UCSD-AML1 (cell line): ENCODE data around the gene SPINK9.
"Not testable (repeated sequence)": the region's sequence is repeated elsewhere in the genome, so short reads cannot be mapped to it uniquely, and the experiment has no call there.

Experiments
- DNase-seq: peaks from one replicate; lab custom pipeline; 2025; ENCODE audit not compliant: unreplicated experiment; lab: John Stamatoyannopoulos, UW

The SPINK9 gene, protein sequence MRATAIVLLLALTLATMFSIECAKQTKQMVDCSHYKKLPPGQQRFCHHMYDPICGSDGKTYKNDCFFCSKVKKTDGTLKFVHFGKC

DNA sequence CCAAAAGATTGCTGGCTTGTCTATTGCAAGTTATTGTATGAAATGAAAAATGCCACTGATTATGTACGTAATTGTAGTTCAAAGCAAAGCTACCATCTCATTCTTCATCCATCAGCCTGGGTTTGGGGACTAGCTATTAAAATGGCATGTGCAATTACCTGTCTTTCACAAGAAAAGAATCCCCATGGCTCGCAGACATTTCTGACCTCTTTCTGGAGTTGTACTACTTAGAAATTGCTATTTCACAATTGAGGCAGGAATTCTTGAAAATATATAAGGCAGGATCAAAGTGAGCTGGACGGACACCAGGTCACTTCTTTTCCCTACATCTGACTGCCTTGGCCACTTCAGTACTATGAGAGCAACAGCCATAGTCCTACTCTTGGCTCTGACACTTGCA lies at the start of gene SPINK9:
SPINK9 (plus strand) TSS at position 301 of the 400 bp plus-strand sequence; CDS start at position 356, 55 bp downstream.
- no peak for DNase-seq

DNA sequence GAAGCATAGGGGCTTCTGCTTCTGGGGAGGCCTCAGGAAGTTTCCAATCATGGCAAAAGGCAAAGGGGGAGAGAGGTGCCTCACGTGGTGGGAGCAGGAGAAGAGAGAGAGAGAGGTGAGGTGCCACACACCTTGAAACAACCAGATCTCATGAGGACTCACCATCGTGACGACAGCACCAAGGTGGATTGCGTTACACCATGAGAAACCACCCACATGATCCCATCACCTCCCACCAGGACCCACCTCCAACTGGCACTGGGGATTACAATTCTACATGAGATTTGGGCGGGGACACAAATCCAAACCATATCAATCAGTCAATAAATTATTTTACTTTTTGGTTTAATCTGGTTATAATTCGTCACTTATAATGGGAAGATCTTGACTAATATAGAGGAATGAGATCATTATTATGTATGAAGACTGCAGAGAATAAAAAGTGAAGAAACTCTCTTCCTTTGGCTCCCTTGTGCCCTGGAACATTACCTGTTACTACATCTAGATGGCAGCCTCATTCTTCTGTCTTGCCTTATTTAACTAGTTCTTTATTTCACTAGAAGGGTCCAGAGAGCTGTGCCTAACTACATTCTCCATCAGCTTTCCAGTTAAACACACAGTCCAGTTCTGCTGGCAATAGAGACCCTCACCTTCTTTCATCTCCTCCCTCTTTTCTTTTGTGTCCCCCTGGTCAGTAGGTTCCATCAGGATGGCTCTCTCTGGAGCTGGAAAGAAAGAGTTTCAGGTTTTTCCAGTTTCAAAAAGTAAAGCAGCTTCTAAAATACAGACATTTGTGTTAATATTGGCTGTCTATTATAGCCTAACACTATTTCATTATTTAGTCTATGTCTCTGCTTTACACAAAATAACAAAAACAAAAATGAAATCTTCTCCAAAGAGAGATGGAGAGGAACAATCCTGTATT lies 44.8 kb upstream of the SPINK9 start:
- no peak for DNase-seq

DNA sequence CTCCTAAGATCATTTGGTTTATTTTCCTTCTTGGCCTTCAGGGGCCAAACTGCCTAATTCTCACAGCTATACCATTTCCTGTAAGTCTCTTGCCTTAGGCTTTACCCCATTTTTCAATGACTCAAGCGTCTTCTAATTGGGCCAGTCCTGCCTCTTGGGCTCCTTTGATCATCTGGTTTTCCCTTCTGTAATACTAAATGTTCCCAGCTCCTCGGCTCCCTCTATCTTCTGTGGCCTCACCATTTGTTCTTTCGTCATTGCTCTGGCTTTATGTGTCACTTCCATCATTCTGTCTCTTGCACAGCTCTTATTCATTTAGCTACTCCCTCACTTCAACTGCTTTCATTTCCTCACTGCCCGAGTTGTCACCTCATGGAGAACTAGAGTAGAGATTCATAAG lies 37.6 kb upstream of the SPINK9 start:
- DNase-seq, result no peak

DNA sequence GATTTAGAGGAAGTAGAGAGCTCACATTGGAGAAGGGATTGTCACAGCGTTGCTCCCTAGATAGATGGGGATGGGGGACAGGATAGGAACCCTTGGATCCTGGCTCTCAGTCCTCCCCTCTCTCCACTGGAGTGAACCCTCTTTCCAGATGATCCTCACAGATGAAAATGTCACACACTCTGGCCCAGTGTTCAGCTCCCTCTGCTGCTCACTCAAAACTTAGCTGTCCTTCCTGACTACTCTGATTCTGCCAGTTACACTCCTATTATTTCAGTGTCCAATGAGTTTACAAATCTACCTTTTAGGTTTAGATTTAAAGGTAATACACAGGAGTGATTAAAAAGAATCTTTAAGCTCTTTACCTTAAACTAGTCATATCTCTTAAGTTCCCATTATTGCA lies 28.9 kb upstream of the SPINK9 start:
- DNase-seq, result no peak

DNA sequence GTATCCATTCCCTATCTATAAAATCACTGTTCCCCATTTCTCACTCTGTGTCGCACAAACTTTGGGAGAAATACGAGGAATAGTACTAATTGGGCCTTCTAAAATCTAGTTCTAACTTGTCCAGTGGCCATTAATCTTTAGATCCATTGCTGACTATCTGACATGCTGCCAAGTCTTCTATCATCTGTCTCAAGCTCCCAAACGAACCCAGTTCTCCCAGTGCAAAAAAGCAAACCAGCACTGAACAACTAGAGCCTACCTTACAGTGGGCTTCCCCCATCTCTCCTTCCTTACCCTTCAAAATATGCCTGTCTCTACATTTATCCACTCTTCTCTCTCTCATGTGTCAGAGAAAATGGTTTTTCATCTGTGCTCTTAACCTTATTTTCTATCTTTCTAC lies 26.3 kb upstream of the SPINK9 start:
- DNase-seq, result no peak

DNA sequence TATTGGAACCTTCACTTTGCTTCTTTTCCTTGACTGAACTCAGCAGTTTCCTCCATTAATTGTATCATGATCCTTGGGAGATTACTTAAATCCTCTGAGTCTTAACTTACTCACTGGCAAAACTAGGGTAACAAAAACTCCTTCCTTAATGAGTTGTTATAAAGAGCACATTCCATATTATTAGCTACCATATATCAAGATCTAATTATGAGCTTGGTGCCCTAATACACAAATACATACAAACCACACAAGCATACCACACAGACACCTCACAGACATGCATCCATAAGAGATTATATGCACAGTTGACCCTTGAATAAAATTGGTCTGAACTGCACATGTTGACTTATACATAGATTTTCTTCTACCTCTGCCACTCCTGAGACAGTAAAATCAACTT lies 25.6 kb upstream of the SPINK9 start:
- no peak for DNase-seq

DNA sequence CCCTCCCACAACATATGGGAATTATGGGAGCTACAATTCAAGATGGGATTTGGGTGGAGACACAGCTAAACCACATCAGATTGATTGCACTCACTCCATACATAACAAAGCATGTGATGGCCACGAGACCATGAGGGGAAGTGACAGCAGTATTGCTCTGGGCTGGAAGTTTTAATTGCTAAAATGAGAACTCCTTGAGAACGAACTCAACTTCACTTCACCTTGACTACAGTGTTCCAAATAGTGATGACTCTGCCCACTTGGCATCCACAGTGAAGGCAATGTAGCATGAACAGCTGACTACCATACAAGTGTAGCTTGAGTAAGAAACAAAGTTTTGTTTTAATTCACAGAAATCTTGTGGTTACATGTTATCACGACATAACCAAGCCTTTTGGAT lies 23.9 kb upstream of the SPINK9 start:
- DNase-seq, result no peak

DNA sequence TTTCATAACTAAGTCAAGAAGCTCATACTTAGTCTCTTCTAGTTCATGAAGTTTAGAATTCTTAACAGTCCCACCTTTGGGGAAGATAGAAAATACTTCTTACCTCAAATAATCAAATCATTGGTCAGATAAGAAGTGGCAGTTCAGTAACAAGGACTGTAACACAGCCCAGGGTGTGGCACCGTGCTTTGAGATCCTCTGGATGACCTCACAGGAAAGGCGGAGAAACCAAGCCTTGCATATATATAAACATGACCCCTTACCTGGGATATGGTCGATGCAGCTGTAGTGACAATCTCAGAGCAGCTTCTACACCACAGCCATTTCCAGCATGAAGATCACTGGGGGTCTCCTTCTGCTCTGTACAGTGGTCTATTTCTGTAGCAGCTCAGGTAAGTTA lies 23.2 kb upstream of the SPINK9 start, which contains the start of gene SPINK7:
SPINK7 (plus strand) TSS at position 271 of the 400 bp plus-strand sequence; CDS start at position 332, 61 bp downstream.
- DNase-seq, result no peak

DNA sequence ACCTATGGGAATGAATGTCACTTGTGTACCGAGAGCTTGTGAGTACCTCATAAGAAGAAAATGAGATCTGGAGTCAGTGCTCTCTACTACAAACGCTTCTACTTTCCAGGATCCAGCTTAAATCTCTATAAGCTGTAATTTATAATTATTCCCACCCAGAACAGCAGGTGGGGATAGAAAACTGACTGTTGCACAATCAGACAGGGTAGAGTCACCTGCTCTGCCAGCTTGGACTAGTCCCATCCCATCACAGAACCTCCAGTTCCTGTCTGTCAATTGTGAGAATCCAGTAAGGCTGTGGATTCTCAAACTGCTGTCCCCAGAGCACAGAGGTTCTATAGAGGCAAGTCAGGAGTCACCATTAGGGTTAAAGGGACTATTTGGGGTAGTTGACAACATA lies 21.2 kb upstream of the SPINK9 start:
- DNase-seq, result no peak

DNA sequence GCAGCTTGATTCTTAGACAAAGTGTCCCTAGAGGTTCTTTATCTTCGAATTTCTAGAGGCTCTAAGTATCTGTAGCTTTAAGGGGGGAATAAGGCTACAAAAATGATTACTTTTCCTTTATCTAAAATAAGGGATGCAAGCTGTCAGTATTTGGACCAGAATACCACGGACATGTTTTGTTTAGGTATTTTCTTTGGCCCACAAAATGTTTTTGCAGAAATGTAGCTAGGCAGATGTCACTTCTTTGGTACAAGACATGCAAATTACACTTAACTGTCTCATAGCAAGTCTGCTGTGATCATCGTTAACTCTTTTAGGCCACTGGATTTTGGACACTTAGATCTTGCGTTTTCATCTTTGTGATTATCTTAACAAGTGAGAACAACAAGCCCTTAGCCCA lies 20.6 kb upstream of the SPINK9 start:
- no peak for DNase-seq

DNA sequence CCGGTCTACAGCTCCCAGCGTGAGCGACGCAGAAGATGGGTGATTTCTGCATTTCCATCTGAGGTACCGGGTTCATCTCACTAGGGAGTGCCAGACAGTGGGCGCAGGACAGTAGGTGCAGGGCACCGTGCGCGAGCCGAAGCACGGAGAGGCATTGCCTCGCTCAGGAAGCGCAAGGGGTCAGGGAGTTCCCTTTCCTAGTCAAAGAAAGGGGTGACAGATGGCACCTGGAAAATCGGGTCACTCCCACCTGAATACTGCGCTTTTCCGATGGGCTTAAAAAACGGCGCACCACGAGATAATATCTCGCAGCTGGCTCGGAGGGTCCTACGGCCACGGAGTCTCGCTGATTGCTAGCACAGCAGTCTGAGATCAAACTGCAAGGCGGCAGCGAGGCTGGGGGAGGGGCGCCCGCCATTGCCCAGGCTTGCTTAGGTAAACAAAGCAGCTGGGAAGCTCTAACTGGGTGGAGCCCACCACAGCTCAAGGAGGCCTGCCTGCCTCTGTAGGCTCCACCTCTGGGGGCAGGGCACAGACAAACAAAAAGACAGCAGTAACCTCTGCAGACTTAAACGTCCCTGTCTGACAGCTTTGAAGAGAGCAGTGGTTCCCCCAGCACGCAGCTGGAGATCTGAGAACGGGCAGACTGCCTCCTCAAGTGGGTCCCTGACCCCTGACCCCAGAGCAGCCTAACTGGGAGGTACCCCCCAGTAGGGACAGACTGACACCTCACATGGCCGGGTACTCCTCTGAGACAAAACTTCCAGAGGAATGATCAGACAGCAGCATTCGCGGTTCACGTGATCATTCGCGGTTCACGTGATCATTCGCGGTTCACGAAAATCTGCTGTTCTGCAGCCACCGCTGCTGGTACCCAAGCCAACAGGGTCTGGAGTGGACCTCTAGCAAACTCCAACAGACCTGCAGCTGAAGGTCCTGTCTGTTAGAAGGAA lies 15.1 kb upstream of the SPINK9 start:
- DNase-seq, result not testable (repeated sequence)

DNA sequence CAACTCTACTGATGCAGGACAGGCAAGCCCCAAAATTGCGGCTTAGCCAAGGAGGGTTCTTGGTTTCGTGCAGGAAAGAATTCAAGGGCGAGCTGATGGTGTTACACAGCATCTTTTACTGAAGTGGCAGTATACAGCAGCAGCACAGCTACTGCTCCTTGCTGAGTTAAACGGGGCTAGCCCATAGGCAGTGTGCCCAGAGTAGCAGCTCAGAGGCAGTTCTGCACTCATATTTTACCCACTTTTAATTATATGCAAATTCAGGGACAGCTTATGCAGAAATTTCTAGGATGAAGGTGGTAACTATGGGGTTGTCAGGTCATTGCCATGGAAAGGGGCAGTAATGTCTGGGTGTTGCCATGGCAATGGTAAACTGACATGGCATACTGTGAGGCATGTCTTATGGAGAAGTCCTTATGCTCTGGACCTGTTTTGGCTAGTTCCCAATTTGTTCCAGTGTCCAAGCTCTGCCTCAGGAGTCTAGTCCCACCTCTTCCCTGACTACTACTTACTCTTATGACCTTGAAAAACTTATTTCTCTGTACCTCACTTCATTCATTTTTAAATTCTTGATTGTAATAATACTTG lies 2.0 kb upstream of the SPINK9 start:
- no peak for DNase-seq

DNA sequence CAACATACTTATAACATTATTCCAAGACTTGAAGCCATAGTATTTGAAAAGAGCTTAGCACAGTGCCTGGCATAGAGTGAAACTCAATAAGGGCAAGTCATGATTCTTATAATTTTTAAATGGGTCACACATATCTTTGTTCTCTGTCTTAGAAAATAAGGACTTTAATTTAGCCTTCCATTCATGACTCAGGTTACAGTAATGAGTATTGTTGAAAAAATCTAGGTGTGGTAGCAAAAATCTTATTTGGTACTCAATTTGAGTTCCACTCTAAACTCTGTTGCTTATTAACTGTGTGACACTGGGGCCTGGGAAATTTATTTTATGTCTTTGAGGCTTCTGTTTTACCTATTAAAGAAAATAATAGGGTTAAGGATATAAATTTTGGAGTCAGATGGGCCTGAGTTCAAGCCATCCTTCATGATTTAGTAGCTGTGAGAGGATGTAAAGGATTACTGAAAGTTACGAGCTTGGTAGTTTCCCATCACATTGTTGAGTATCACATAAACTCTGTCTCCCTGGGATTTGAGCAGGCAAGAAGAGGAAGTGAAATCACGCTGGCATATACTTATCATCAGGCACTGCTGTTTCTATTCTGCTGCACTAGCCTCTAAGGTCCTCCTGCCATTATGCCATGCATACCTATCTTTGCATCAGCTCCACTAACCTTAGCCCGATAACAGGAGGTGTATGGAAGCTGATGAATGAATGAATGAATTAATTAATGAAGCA lies 1.5 kb downstream of the SPINK9 start:
- no peak for DNase-seq

DNA sequence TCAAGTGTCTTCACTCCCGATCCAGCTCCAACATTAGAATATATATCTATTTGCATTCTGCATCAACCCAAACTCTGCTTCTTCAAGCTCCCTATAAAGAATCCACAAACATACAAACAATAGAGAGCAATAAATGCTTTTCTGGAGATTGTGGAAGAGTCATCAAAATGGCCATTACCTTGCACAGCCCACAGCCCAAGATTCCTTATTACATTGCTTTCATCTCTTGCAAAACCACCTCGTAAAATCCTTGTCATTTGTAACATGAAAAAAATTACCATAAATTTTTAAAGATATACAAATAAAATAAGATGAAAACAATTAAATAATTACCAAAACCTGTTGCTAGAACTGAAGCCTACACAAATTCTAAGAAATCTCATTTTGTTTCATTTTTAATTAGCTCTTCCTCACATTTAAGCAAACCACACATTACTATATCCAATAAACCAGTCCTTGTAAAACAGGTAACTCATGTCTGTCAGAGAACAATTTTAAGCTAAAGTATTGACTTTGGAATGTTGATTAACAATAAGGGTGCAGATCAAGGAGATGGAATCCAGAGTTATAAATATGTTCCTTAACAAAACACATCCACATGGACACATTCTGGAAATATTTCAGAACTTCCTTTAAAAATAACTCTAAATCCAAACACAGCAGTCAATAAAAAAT lies 7.1 kb downstream of the SPINK9 start:
- no peak for DNase-seq

DNA sequence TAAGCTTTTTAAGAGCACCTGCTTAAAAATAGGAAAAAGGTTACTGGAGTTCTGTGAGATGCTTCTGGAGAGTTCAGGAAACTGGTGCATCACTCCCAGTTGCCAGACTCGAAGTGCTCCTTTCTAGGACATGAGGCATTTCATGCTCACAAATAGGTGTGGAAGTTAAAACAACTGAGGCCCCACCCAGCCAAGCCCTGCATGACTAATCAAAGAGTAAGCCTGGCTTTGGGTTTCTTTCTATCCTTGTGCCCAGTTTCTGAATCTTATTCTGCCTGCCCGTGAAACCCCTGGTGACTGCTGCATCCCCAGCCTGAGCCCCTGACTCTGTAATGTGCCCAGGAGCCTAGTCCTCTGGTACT lies 7.7 kb downstream of the SPINK9 start:
- DNase-seq, result no peak

DNA sequence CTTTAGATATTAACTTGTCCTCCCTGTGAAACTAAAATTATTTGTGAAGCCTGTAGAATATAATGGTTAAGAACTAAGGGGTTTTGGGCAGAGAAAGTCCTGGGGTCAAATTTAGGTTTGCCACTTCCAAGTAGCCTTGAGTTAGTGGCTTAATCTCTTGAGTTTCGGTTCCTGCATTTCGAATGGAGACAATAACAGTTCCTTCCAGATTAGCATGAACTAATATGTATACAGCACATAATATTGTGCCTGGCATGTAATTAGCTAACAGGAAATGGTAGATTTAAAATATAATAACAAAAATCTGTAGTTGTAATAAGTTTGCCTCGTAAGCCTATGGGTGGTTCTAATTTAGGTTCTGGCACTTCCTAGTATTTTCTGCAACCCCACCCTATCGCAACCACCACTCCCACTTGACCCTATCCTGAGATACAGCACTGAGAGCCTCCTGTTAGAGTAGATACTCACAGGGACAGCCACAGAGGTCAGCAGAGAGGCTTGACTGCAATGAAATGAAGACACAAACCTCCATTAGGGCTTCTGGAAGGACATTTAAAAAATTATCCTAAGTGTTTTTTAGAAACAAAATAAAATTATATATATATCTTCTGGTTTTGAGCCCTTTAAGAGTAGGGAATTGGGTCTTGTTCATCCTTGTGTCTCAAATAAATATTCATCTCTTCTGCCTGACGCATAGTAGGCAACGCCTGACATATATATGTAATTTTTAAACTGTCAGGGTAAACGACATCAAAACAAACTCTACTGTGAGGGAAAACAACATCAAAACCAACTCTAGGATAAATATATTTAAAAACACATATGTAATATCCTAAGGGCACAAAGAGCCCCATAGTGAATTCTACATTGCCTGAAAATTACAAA lies 8.5 kb downstream of the SPINK9 start:
- DNase-seq, result no peak

DNA sequence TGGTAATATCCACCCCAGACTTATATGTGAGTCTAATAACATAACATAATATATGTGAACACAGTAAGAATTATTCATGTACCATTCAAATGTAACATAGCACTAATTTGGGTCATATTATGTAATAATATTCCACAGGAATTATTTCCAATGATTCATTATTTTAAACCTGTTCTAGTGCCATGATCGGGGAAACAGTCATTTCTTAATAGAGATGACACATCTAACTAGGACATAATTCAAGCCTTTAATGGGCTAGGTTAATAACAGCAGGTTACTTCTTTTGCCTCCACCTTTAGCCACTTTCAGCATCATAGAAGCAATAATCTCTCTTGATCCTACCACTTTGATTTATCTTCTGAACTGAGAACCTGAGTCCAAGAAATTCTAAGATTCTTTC lies 12.3 kb downstream of the SPINK9 start:
- no peak for DNase-seq

DNA sequence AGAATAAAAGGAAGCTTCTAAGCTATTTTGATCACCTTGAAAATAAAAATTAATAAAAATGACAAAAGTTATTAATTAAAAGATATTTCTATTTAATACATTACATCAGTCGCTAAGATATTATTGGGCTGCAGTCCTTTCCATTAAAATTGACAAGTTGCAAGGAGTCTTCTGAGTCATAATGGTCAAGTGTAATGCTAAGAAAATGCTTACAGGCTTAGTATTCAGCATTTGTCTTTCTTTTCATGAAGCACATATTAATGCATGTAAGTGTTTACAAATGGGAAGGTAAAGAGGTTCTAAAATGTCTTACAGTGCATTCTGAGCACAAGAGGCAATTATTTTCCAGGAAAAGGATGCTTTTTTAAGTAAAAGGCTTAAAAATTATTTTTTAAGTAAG lies 17.3 kb downstream of the SPINK9 start:
- no peak for DNase-seq

DNA sequence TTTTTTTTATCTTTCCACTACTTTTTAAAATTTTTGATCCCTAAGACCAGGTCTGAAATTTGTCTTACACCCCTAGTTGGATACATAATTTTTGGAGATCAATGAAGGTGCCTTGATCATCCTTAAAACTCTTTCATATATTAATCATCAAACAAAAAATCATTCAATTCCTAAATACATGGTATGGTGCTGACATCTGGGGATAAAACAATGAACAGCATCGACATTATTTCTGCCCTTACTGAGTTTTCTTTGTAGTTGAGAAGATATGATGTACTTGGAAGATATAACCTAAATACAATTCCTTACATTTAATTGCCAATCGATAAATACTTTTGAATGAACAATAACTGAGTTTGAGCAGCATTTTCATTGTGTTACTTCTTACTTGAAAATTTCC lies 18.3 kb downstream of the SPINK9 start:
- no peak for DNase-seq
